ENCODE data around the gene CDC42SE2. TPM values are rescaled to one million over a fixed set of nuclear protein-coding genes. Genes with fewer than 3 reads are reported as not detected.

Gene CDC42SE2
- total and polyA plus RNA-seq, 2 of the 4 experiments (the other 2 are of a cell fraction) = 12.5 to 19.4 TPM

GRCh38 chr5:131225282-131225974 is 38.4 kb upstream of the CDC42SE2 start:
- no peak overlapping the region for H3K14ac ChIP-seq (replicated peaks; ENCODE audit: low read depth, low read length)
- H2BK15ac ChIP-seq (ENCODE audit: low read depth, low read length) = no peak overlapping the region
- H3K9me1 ChIP-seq (ENCODE audit: insufficient read depth, low read length) = no peaks in the 10 kb centered on the region
- H3K56ac ChIP-seq (ENCODE audit: extremely low read depth, insufficient read depth, low read length) = no peak overlapping the region
- H3K9me3 ChIP-seq (ENCODE audit: control insufficient read depth, insufficient read depth, low read length) = no peaks in the 10 kb centered on the region
- H3K4me2 ChIP-seq (ENCODE audit: low read depth, low read length) = no peak overlapping the region
- no peak overlapping the region for H2AK5ac ChIP-seq (ENCODE audit: low read depth, low read length)
- intact Hi-C loops (cut with micrococcal nuclease) (no loop called here), in situ Hi-C loops (cut with MboI; ENCODE audit: low sequenced_read_pairs) (no loop called here), dilution Hi-C loops (cut with HindIII; ENCODE audit: low sequenced_read_pairs, unreplicated experiment) (no loop called here)
- POLR2A ChIA-PET (ENCODE audit: unreplicated experiment) = no interaction called here
- no peak for DNase-seq
- no peak for ATAC-seq (ENCODE audit: low read depth)
- no peak overlapping the region for H3K18ac ChIP-seq (ENCODE audit: low read depth, low read length)
- no peak overlapping the region for H3K23ac ChIP-seq (ENCODE audit: low read depth, low read length)
- 100% methylated on average over 1 of the region's 4 CpGs; no CpG with 5 or more reads in 1 of the 2 experiments for WGBS, 2 experiments (ENCODE audit: extremely low coverage in 2 of 2, insufficient read length in 1 of 2)
- H3K27me3 ChIP-seq (ENCODE audit: control insufficient read depth, insufficient read depth, low read length) = no peaks in the 10 kb centered on the region
- no peak overlapping the region for H4K5ac ChIP-seq (ENCODE audit: low read depth, low read length)
- no peak overlapping the region for H2AK9ac ChIP-seq (replicated peaks; ENCODE audit: low read depth, low read length, poor library complexity)
- no peak overlapping the region for H4K8ac ChIP-seq (ENCODE audit: low read depth in 2 of 2, low read length in 2 of 2)
- H3K9ac ChIP-seq (ENCODE audit: low read depth, low read length) = no peak overlapping the region
- H3K36me3 ChIP-seq (ENCODE audit: control insufficient read depth, insufficient read depth, low read length) = no peaks in the 10 kb centered on the region
- no TSS peak for BruUV-seq (replicated peaks)
- peaks cover 5% of the 10 kb centered on the region for H3K4me1 ChIP-seq (ENCODE audit: control insufficient read depth, insufficient read depth, low read length)
- H3K27ac ChIP-seq (ENCODE audit: insufficient read depth, low read length) = no peak overlapping the region
- H2AFZ ChIP-seq (replicated peaks; ENCODE audit: low read length, poor library complexity) = no peak overlapping the region
- TF ChIP-seq NFE2L2 (IDR thresholded peaks at IDR 0.05; ENCODE audit: low read depth, low read length) = no peak
- TF ChIP-seq POLR2A (IDR thresholded peaks at IDR 0.05; ENCODE audit: low read depth, low read length) = no peak
- no peak for TF ChIP-seq CHD1 (IDR thresholded peaks at IDR 0.05; ENCODE audit: low read depth, low read length)
- TF ChIP-seq FOS (IDR thresholded peaks at IDR 0.05; ENCODE audit: low read depth, low read length) = no peak
- TF ChIP-seq CEBPB (IDR thresholded peaks at IDR 0.05; ENCODE audit: low read depth, low read length) = no peak
- TF ChIP-seq MAFK (IDR thresholded peaks at IDR 0.05; ENCODE audit: low read depth, low read length) = no peak
- TF ChIP-seq CTCF (conservative IDR thresholded peaks at IDR 0.05; ENCODE audit: low read depth, low read length) = no peak
- TF ChIP-seq USF2 (IDR thresholded peaks at IDR 0.05; ENCODE audit: low read depth, low read length) = no peak
- no peak for TF ChIP-seq RFX5 (IDR thresholded peaks at IDR 0.05; ENCODE audit: low read depth, low read length)
- TF ChIP-seq BHLHE40 (IDR thresholded peaks at IDR 0.05; ENCODE audit: low read depth, low read length) = no peak
- no peak for TF ChIP-seq MXI1 (IDR thresholded peaks at IDR 0.05; ENCODE audit: borderline replicate concordance, low read depth, low read length)
- TF ChIP-seq MAZ (IDR thresholded peaks at IDR 0.05; ENCODE audit: borderline replicate concordance, low read depth, low read length) = no peak
- no peak for TF ChIP-seq RAD21 (IDR thresholded peaks at IDR 0.05; ENCODE audit: low read length)
- TF ChIP-seq RCOR1 (IDR thresholded peaks at IDR 0.05; ENCODE audit: insufficient replicate concordance, low read length) = no peak
- no peak for TF ChIP-seq SMC3 (IDR thresholded peaks at IDR 0.05; ENCODE audit: low read depth, low read length)
- no peak for TF ChIP-seq ELK1 (IDR thresholded peaks at IDR 0.05; ENCODE audit: borderline replicate concordance, low read depth, low read length)
- H4K91ac ChIP-seq (ENCODE audit: insufficient read depth, low read depth, low read length) = no peak overlapping the region
- no peak overlapping the region for H3K4ac ChIP-seq (ENCODE audit: low read depth, low read length)
- H3K79me1 ChIP-seq (ENCODE audit: low read depth in 1 of 2, low read length in 2 of 2) = no peaks in the 10 kb centered on the region
- H3K4me3 ChIP-seq (ENCODE audit: insufficient read depth, low read depth, low read length) = no peak overlapping the region
- CTCF ChIA-PET = interaction anchor here (0.5 kb wide), 1 partner anchor 11 kb away, joined by 3 read pairs; no protein-coding TSS in a partner anchor
- no peak overlapping the region for H2BK20ac ChIP-seq (ENCODE audit: low read depth, low read length)
- no peak overlapping the region for H2BK5ac ChIP-seq (ENCODE audit: low read depth, low read length, poor library complexity, severe bottlenecking)
- no peak overlapping the region for H2BK120ac ChIP-seq (ENCODE audit: low read depth, low read length)
- H4K20me1 ChIP-seq (ENCODE audit: insufficient read depth, low read length) = no peaks in the 10 kb centered on the region
